HUES64 (cell line): ENCODE results near the gene MTRF1L.

Experiments
- H3K27ac ChIP-seq: 2 replicates; pipeline ENCODE4 v1.7.0; 2013; ENCODE audit warnings: low read depth, low read length, inconsistent platforms
- H3K27me3 ChIP-seq: 2 replicates; pipeline ENCODE4 v1.6.1; 2013; ENCODE audit warnings: mild to moderate bottlenecking, low read length; ENCODE audit not compliant: insufficient read depth
- H3K36me3 ChIP-seq: 2 replicates; pipeline ENCODE4 v1.6.1; 2013; ENCODE audit warnings: mild to moderate bottlenecking, low read length; ENCODE audit not compliant: insufficient read depth
- H3K4me1 ChIP-seq: 2 replicates; pipeline ENCODE4 v1.6.1; 2013; ENCODE audit warnings: mild to moderate bottlenecking, low read length, moderate library complexity; ENCODE audit not compliant: insufficient read depth
- H3K4me3 ChIP-seq: 2 replicates; pipeline ENCODE4 v1.5.1; 2013; ENCODE audit warnings: mild to moderate bottlenecking, low read length, moderate library complexity
- H3K9ac ChIP-seq: 2 replicates; pipeline ENCODE4 v1.6.1; 2013; ENCODE audit warnings: mild to moderate bottlenecking, low read depth, low read length
- H3K9me3 ChIP-seq: 2 replicates; pipeline ENCODE4 v1.6.1; 2013; ENCODE audit warnings: low read depth, low read length; ENCODE audit not compliant: insufficient read depth
- WGBS: fragments of 150-250, 120-280 bp; methylation state at CpG from one replicate; pipeline ENCODE4 v1.1.7; 2013; ENCODE audit warnings: missing lambda C conversion rate; 5-methylcytosine and 5-hydroxymethylcytosine counted together

The MTRF1L gene

DNA sequence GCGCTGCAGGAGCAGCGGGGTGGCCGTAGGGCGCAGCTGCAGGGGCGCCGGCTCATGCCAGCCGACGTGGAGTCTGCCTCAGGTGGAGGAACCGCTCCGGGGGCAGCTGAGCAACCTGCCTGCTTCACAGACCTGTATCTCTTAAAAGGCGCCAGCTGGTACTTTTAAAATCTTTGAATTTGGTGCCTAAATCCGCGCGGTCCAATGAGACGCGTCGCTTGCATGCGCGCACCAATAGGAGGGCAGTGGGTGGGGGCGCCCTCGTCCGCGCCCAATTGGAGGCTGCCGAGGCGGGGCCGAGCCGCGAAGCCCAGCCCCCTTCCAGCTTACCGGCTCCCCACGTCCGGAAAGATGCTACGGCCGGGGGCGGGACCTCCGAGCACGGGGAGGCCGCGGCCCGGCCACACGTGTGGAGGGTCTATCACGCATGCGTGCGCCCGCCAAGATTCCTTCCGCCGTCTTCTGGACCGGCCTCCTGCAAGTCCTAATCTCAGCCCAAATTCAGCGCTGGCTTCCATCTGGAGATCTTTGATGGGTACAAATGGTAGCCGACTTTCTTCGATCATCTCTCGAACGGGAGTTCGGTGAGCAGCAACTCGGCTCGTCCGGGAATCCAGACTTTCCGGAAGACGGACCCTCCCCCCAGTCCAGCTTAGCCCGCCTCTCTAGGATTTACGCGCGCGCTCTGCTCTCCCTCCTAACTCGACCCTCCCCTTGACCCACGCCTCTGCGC, 19.4 kb downstream of the MTRF1L start, which contains the start of gene FBXO5:
Gene FBXO5, minus strand, starts transcription at position 138 of the 733 bp plus-strand sequence. Its CDS starts 82 bp downstream, at position 56.
- H3K9ac ChIP-seq, result peak within 1 kb of the TSS; percentile 93
- peak within 1 kb of the TSS; percentile 90 for H3K4me3 ChIP-seq
- peaks cover 37% of the 10 kb centered on the region for H3K4me1 ChIP-seq
- H3K9me3 ChIP-seq, result no peaks in the 10 kb centered on the region
- H3K36me3 ChIP-seq, result peaks cover 34% of the 10 kb centered on the region
- peak within 1 kb of the TSS; percentile 80 for H3K27ac ChIP-seq
- under 1% methylated on average over 66 of the region's 66 CpGs for WGBS
- H3K27me3 ChIP-seq, result no peaks in the 10 kb centered on the region

DNA sequence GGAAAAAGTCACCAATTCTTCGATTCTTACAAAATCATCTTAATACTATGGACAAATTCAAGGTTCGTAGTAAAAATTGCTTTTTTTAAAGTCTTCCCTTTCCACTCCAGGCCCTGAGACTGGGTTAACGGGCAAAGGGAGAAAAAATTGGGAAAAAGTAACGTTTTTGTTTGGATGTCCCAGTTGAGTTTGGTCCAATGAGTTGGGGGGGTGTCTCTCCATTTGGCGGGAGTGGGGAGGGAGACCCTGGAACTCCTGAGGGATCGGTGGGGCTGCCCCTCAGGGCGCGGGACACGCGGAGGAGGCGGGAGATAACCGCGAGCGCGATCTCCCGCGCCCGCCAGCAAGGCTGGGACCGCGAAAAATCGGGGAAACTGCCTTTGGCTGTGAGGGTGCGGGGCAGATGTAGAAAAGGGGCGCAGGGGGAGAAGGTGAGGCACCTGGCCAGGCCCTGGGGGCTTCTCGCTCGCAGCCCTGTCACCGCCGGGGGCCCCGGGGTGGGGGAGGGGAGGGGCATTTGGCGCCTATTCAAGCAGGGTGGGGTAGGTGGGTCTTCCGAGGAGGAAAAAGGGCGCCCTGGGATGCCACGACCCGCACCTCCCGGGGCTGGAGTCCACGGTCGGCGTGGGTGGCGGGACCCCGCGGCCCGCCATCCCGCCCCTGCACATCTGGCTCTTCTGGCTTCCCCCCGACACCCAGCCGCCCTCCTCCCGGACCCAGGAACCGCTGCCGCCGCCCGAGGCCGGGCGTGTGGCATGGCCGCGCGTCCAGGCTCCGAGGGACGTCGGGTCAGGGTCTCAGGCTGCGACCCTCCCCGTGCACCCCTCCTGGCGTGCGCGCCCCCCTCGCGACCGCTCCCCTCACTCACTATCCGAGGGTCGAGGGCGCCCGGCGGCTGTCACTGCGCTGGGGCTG, 20.3 kb downstream of the MTRF1L start:
- H3K4me1 ChIP-seq, result peaks cover 44% of the 10 kb centered on the region
- H3K9me3 ChIP-seq, result no peaks in the 10 kb centered on the region
- WGBS, result under 1% methylated on average over 69 of the region's 71 CpGs
- H3K4me3 ChIP-seq, result peak overlapping the region; percentile 90
- H3K36me3 ChIP-seq, result peaks cover 41% of the 10 kb centered on the region
- H3K27ac ChIP-seq, result peak overlapping the region; percentile 78
- H3K27me3 ChIP-seq, result no peaks in the 10 kb centered on the region
- H3K9ac ChIP-seq, result peak overlapping the region; percentile 93

DNA sequence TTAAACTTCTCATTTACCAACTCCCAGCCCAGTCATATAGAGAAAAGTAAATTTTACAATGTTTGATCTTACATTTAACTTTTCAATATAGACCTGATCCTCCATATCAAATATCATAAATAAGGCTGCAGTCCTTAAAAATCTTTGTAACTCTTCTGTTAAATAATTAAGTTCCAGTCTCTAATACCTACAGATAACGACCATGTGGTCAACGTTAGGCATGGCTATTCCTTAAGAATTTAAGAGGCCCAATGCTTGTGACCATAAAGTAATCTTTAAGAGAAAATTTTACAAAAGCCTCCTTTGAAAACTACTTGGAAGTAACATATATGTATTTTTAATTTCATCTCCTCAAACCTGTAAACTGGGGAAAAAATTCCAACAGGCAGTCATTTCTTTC, 21.3 kb downstream of the MTRF1L start:
- 0% methylated on average over 2 of the region's 2 CpGs for WGBS
- Histone ChIP-seq H3K4me1 (peaks cover 51% of the 10 kb centered on the region), H3K36me3 (peaks cover 46% of the 10 kb centered on the region), H3K9me3 (no peaks in the 10 kb centered on the region), H3K9ac (peak overlapping the region; percentile 93), H3K4me3 (peak overlapping the region; percentile 90), H3K27ac (no peak overlapping the region), H3K27me3 (no peaks in the 10 kb centered on the region)

DNA sequence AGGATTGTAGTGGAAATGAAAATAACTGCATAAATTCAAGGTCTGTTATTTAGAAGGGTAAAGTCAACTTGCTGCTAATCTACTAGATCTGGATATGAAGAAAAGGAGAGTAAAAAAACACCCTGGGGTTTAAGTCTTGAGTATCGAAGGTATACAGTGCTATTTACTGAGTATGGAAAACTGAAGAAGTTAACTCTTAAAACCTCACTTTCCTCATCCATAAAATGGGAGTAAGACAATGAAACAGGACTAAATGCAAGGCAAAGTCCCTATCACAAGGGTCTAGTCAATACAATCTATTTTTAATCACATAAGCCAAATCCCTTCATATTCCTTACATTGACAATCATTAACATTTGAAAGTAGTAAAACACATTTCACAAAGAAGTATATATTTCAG, 21.9 kb downstream of the MTRF1L start:
- 80% methylated on average over 1 of the region's 1 CpG for WGBS
- H3K27me3 ChIP-seq, result no peaks in the 10 kb centered on the region
- H3K4me1 ChIP-seq, result peaks cover 51% of the 10 kb centered on the region
- H3K27ac ChIP-seq, result no peak overlapping the region
- peaks cover 46% of the 10 kb centered on the region for H3K36me3 ChIP-seq
- H3K4me3 ChIP-seq, result peak overlapping the region; percentile 90
- peak overlapping the region; percentile 93 for H3K9ac ChIP-seq
- H3K9me3 ChIP-seq, result no peaks in the 10 kb centered on the region

DNA sequence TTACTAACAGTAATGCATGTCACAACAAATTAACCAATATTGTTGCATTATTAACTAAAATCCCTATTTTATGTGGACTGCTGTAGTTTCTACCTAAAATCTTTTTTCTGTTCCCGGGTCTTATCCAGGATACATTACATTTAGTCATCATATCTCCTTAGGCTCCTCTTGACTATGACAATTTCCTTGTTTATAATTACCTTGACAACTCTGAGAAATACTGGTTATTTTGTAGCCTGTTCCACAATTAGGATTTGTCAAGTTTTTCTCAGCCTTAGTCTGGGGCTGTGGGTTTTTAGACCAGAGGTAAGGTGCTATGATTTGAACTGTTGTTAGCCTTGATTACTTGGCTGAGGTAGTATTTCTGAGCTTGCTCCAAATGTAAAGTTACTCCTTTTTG, 23.4 kb downstream of the MTRF1L start:
- no peak overlapping the region for H3K9ac ChIP-seq
- H3K36me3 ChIP-seq, result peaks cover 60% of the 10 kb centered on the region
- WGBS, result 100% methylated on average over 1 of the region's 1 CpG

DNA sequence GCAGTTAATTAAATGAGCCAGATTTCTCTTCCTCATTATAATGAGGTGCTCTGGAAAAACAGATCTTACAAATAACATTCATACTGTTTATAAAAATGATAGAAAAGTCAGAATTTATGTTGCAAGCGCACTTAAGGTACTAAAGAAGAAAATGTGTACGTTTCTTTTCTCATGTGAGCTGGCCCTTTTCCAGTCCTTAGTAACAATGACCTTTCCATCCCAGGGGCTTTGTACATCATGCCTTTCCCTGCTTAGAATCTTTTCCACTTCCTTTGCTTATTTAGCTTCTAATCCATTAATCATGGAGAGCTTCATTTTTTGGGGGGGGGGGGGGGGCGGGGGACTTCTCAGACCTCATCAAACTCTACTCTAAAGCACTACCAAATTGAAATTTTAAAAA, 24.5 kb downstream of the MTRF1L start:
- Histone ChIP-seq H3K9me3 (no peaks in the 10 kb centered on the region), H3K36me3 (peaks cover 71% of the 10 kb centered on the region), H3K4me3 (no peak overlapping the region), H3K9ac (no peak overlapping the region), H3K27ac (no peak overlapping the region), H3K27me3 (no peaks in the 10 kb centered on the region), H3K4me1 (peaks cover 50% of the 10 kb centered on the region)
- WGBS, result 97% methylated on average over 2 of the region's 3 CpGs

More for the DNA sequence above, 23.4 kb downstream of the MTRF1L start:
- Histone ChIP-seq H3K4me3 (peak overlapping the region; percentile 90), H3K27ac (no peak overlapping the region), H3K4me1 (peaks cover 49% of the 10 kb centered on the region), H3K27me3 (no peaks in the 10 kb centered on the region), H3K9me3 (no peaks in the 10 kb centered on the region)

DNA sequence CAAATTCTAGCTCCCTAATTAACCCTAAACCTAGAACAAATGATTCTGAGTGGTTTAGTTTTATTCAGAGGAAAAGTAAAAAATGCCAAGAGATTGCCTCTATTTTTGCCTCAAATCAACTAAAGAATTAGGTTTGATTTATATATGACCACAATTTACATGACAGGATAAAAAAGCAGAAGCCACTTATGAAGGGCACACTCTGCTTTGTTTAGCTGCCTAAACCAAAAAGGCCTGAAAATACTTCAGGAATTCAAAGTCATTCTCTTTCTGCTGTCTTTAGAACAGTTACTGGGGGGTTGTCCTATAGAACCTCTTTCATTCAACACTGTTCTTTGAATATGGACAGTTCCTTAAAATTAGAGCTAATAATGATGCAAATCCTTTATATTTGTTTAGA, 25.0 kb downstream of the MTRF1L start:
- peaks cover 76% of the 10 kb centered on the region for H3K36me3 ChIP-seq
- no peak overlapping the region for H3K4me3 ChIP-seq
- peaks cover 50% of the 10 kb centered on the region for H3K4me1 ChIP-seq
- peak overlapping the region; percentile 20; the same call in 1 of the 2 replicates for H3K27ac ChIP-seq
- H3K9me3 ChIP-seq, result no peaks in the 10 kb centered on the region
- H3K27me3 ChIP-seq, result no peaks in the 10 kb centered on the region
- H3K9ac ChIP-seq, result no peak overlapping the region

DNA sequence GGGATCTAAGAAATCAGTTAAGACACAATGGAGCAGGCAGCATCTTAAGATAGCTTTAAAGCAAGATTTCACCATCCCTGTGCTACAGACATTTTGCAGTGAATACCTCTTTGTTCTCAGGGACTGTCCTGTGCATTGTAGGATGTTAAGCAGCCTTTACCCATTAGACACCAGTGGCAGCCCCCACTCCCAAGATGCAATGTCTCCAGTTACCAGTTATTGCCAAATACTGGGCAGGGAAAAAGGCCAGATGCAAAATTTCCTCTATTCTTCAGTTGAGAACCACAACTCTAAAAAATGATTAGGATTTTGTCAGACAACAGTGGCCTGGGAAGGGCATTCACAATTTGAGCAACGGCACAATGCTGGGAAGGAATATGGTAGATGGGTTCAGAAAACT, 25.8 kb downstream of the MTRF1L start:
- no peak overlapping the region for H3K9ac ChIP-seq
- no peak overlapping the region for H3K27ac ChIP-seq
- H3K9me3 ChIP-seq, result no peaks in the 10 kb centered on the region
- peaks cover 50% of the 10 kb centered on the region for H3K4me1 ChIP-seq
- H3K27me3 ChIP-seq, result no peaks in the 10 kb centered on the region
- peaks cover 84% of the 10 kb centered on the region for H3K36me3 ChIP-seq
- no peak overlapping the region for H3K4me3 ChIP-seq
- WGBS, result 93% methylated on average over 1 of the region's 1 CpG

DNA sequence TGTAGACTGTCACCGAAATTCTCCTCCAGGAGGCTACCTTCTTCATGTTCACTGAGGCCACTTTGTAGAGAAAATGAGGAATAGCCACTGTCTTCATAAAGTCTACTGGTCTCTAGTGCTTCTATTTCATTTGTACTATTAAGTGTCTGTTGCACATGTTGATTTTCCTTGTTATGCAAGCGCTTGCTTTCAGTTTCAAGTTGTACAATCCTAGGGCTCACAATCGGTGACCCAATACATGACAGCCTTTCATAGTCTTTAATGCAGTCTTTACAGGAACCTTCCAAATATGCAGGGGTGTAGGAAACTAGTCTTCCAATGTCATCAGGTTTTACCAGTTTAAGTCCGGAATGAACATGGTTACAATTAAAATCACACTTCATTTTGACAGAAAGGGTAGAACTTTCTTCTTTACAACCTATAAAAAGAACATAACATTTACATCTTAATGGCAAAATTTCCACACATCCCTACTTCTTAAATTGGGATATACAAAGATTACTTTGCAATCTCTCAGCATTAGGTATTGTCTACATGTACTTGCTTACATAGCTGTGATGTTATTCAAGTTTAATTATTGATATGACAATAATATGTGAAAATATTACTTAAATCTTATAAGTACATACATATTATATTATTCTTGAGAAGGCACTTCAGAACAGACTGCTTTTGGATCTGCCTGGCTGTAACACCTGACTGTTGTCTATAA, 27.1 kb downstream of the MTRF1L start:
- H3K9ac ChIP-seq, result no peak overlapping the region
- H3K4me3 ChIP-seq, result no peak overlapping the region
- 96% methylated on average over 4 of the region's 4 CpGs for WGBS
- no peak overlapping the region for H3K27ac ChIP-seq
- no peaks in the 10 kb centered on the region for H3K27me3 ChIP-seq
- H3K4me1 ChIP-seq, result peaks cover 43% of the 10 kb centered on the region
- H3K9me3 ChIP-seq, result no peaks in the 10 kb centered on the region
- peaks cover 98% of the 10 kb centered on the region for H3K36me3 ChIP-seq

DNA sequence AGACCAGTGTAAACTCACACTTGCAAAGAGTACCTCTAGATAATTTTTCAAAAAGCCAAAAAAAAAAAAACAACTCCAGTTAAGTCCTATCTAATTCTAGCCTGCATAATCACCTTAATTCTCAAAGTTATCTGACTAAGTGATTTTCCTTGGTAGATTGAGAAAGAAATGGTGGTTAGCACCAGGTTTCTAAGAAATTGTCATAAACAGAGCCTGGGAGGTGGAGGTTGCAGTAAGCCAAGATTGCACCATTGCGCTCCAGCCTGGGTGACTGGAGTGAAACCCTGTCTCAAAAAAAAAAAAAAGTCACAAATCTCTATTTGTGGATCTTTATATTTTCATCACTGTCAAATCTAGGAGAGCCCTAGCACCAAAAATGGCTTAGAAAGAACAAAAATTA, 28.6 kb downstream of the MTRF1L start:
- 100% methylated on average over 1 of the region's 1 CpG for WGBS

More for the DNA sequence above, 28.6 kb downstream of the MTRF1L start:
- Histone ChIP-seq H3K9ac (no peak overlapping the region), H3K9me3 (no peaks in the 10 kb centered on the region), H3K27ac (no peak overlapping the region), H3K27me3 (no peaks in the 10 kb centered on the region), H3K4me1 (peaks cover 29% of the 10 kb centered on the region), H3K4me3 (no peak overlapping the region), H3K36me3 (peaks cover 96% of the 10 kb centered on the region)
